HG02623 (cell line): ENCODE results near the gene PPP1R3E.
A peak's percentile ranks its signal among the peaks of the same experiment; 100 is the strongest.

Experiments used
- ATAC-seq: cut with Tn5 transposase; IDR thresholded peaks from one replicate; pipeline ENCODE4 v1.9.1; 2021; ENCODE audit warnings: moderate library complexity; ENCODE audit not compliant: unreplicated experiment

PPP1R3E gene

DNA sequence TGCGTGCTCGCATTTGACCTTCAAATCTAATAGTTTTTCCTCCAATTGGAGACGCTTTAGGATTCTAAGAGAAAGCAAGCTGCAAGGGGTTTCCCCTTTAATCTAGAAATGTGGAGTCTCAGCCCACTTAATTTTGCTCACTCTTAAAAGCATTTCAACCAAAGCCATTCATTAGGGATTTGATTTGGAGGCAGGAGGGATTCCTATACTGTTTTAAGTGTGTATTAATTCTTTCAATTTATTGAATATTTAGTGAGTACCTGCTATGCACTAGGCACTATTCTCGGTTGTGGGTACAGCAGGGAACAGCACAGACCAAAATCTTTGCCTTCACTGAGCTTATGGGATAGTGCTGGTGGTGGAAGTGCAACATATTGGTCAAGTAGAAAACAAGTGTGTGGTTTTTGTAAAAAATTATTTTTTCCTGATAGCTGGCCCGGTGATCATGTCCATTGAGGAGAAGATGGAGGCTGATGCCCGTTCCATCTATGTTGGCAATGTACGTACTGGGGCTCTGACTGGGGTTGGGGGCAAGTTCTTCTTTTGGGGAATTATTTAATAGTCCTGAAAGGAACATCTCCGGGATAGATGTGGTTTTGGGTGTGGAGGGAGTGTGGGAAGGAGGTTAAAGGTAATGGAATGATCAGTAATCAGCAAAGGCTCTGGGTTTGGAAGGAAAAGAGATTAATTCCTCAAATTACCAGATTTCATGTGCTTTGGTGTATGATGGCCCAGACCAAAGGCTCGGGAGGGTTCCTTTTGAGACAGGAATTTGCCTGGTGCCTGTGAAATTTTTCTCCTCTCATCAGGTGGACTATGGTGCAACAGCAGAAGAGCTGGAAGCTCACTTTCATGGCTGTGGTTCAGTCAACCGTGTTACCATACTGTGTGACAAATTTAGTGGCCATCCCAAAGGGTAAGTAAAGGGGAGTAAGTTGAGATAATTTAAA lies 20.2 kb upstream of the PPP1R3E start:
- no peak for ATAC-seq

DNA sequence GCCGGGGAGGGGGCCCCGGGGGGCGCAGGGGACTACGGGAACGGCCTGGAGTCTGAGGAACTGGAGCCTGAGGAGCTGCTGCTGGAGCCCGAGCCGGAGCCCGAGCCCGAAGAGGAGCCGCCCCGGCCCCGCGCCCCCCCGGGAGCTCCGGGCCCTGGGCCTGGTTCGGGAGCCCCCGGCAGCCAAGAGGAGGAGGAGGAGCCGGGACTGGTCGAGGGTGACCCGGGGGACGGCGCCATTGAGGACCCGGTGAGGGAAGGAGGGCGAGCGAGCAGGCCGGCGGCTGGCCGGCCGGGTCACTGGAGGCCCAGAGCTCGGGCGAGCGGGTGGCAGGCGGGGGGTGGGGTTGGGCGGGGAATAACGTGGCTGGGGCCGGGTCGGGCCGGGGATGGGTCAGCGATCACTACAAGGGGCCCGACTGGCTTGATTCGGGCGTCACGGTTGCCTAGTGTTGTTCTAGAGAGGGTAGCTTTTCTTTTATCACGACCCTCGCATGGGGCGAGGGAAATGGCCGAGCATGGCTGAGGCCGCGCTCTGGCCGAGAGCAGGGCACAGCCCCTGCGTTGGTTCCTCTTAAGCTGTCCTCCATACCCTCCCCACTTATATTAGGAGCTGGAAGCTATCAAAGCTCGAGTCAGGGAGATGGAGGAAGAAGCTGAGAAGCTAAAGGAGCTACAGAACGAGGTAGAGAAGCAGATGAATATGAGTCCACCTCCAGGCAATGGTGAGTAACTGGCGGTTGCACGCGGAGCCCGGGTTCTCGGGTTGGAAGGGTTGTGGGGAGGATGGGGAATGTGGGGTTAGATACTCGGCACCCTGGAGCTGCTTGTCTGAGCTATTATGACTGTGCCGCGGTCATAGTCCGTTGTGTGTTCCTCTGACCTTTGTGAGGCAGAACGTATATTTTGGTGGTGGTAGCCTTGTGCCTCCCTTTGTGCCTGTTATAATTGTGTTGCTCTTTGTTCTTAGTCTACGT lies 19.2 kb upstream of the PPP1R3E start:
- ATAC-seq = peak; percentile 7

DNA sequence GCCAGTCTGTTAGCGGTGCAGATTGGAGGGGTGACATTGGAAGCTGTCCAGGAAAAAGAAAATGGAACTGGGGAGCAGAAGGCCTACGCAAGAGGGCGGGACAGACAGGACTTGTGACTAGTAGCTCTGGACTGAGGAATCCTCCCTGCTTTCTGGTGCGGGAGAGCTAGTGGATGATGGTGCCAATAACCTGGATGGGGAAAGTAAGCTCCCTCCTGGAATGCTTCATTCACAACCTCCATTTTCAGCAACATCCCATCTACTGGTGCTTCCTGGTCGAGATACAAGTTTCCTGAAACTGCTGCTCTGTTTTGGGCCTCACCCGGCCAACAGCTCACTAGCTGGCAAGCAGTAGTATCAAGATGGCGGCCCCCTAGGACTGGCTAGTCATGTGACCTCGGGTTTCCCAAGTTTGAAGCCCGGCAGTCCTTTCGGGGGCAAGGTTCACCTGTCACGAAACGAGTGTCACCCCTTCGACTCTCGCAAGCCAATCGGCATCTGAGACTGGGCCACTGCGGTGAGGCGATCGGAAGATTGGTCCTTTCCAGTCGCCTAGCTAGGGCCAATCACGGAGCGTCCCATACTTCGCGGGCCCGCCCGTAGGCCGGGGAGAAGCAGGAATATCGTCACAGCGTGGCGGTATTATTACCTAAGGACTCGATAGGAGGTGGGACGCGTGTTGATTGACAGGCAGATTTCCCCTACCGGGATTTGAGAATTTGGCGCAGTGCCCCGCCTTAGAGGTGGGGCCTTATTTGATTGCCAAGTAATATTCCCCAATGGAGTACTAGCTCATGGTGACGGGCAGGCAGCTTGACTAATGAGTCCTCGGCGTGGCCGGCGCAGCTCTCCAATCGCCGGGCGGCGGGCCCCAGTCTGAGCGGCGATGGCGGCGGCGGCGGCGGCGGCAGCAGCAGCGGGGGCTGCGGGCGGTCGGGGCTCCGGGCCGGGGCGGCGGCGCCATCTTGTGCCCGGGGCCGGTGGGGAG lies 18.2 kb upstream of the PPP1R3E start, which contains the start of gene PABPN1:
PABPN1 (plus strand) TSS at position 874 of the 988 bp plus-strand sequence; CDS start at position 887, 13 bp downstream.
- ATAC-seq = peak; percentile 91

DNA sequence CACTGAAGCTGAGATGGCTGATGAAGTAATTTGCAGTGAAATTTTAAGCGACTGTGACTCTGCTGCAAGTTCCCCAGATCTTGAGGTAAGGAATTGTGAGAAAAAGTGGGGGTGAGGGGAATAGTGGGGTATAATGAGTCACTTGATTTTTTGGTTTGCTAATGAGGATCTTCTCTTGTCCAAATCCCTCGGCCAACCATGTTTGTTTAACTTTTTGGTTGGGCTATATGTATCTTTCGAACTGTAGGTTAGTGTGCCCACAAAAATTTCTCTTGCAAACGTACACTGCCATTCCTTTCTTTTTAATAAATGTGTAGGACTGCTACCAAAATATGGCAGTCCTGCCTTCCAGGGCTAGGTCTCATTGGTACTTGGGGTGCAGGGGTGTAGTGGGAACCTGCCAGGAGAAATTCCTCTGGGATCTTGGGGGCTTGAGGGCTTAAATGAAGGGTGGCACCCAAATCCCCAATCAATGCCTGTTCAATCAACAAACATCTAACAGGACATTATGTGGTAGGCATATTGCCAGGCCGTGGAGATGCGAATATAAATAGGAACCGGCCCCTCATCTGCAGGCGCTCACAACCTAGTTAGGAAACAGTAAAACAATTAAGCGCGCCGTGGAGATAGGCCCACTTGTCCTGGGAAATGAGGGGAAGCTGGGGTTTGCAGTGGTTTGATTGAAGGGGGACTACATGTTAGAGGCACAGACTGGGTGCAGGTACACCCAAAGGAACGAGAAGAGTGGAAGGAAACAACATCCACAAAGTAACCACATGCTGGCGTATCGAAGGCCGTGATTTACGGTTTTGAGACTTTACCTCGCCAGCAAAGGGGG lies 17.3 kb upstream of the PPP1R3E start:
- no peak for ATAC-seq

DNA sequence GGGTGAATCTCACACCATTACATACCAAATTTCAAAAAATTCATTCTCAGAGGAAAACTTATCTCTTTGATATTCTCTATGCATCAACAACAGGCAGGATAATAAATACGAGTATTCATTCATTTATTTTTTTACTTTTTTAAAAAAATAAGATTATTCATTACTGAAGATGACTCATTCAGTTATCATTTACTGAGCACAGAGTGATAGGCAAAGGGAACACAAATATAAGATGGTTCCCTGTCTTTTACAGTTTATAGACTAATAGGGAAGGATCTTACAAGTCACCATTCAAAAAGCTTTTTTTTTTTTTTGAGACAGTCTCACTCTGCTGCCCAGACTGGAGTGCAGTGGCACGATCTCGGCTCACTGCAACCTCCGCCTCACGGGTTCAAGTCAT lies 13.6 kb upstream of the PPP1R3E start:
- ATAC-seq = no peak

DNA sequence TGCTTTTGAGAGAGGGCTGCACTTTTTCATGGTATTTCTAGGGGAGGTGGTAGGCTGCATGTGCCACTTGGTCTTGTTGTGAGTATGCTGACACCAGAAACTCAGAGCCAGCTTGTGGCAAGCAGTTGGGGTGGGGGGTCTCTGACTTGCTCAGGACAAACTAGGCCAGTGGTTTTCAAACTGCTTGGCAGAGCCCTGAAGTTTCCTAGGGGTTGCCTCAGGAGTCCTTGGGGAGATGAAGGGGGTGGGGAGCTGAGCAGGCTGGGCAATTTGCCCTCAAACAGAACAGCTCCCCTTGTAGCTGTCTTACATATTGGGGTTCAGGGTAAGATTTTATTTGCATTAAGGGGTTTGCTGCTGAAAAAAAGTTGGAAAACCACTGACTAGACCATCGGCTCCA lies 7.9 kb upstream of the PPP1R3E start:
- no peak for ATAC-seq

DNA sequence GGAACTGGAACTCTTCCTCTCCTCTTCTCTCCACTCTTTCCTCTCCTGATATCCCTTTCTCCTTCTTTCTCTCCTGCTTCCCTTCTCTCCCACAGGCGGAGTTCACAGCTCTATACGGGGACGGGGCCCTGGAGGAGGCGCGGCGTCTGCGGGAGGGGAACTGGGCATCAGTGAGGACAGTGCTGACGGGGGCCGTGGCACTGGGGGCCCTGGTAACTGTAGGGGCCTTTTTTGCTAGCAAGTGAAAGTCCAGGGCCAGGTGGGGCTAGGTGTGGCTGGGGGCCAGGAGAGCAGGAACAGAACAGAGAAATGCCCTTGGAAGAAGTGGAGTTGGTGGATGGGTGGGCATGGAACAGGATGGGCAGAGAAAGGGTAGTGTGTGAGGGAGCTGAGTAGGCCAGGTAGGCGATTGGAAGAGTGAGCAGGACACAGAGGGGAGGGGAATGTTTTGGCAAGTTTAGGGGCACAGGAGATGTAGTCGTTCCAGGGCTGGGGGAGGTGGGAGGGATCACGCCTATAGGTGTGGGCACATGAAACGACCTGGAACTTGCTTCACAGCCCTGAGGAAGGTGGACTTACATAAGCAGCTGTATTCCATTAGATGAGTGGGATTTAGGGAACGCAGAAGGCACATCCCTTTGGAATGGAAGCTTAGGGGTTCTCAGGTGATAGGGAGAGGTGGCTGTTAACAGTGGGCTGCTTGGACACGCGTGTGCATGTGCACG lies 6.2 kb upstream of the PPP1R3E start:
- no peak for ATAC-seq

DNA sequence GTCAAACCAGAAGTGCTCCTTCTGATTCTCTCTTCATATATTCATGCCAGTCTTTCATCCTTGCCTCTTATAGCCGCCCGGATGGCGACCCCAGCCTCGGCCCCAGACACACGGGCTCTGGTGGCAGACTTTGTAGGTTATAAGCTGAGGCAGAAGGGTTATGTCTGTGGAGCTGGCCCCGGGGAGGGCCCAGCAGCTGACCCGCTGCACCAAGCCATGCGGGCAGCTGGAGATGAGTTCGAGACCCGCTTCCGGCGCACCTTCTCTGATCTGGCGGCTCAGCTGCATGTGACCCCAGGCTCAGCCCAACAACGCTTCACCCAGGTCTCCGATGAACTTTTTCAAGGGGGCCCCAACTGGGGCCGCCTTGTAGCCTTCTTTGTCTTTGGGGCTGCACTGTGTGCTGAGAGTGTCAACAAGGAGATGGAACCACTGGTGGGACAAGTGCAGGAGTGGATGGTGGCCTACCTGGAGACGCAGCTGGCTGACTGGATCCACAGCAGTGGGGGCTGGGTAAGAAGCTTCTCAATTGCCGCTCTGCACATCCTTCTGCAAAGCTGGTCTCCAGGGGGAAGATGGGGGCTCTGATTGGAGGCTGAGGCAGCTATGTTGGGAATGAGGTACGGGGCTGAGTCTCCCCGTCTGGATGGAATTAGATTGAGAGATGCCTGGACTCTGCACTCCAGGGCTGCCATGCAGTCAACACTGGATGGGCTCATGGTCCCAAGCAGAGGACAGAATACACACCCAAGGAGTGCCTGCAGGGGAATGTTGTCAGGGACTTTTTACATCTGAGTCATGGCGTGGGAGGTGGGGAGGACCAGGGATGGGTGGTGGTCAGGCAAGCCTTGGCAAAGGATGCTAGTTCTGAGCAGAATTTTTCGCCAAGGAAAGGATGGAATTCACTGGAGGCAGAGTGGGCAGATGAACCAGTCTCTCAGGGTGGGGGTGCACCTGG lies 5.3 kb upstream of the PPP1R3E start:
- no peak for ATAC-seq

DNA sequence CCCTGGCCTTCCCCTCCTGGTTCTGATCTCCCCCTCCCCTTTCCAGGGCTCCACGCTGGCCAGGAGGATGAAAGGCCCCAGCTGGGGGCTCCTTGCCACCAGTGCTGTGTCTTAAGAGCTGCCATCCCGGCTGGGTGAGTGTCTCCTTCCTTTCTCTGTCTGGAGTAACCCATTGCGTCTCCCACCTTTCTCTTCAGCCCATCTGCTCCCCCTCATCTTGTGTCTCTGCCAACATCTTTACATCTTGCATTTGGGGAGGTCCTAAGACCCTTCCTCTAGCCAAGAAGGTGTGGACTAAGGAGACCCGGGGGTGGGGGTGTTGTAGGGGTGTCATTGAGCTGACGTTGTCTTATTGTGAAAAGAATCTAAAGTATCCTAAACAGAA lies 4.5 kb upstream of the PPP1R3E start:
- ATAC-seq = no peak

DNA sequence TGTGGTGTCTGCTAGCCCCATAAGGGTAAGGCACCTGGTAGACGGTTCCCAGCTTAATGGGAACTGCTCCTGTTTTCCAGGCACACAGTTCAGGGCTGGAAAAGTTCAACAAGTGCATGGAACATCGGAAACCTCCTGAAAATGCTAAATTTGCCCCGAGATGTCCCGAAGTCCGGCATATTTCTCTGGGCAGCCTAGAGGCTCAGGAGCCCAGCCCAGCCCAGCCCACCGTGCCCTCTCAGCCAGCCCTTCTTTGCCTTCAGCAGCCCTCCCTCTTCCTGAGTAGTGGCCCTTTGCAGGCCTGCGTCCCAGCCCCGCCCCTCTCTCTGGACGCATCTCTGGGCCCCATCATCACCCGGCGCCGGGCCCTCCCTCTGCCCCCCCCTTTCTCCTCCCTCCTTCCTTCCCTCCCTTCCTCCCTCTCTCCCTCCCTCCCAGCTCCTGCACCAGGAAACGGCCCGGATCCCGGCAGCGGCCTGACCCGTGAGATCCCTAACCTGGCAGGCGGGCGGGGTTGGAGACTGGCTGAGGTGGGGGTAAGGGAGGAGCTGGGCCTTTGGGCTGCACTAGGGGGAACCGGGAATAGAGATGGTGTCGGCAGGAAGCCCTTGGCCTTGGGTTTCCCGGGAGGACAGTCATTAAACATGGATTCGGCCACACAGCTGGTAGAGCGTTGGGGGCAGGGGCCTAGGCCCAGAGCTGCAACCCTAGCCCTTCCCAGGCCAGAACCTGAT lies 3.9 kb upstream of the PPP1R3E start, which contains the start of gene BCL2L2:
BCL2L2 (plus strand) TSS at position 422 of the 734 bp plus-strand sequence. CDS start 935 bp downstream, outside the sequence.
- no peak for ATAC-seq

DNA sequence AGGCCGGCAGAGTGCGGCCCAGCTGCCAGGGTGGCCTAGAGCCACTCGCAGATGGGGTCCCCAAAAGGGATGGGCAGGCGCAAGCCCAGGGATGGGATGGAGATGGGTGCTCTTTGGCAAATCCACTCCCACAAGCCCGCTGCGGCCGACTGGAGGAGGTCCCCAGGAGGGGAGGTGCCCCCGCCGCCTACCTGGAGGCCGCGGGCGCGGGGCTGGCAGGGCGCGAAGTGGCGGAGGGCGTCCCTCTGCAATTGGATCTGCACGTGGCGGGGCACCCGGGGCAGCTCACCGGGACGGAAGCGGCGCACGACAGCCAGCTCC lies 730 bp downstream of the PPP1R3E start:
- peak; percentile 4 for ATAC-seq

DNA sequence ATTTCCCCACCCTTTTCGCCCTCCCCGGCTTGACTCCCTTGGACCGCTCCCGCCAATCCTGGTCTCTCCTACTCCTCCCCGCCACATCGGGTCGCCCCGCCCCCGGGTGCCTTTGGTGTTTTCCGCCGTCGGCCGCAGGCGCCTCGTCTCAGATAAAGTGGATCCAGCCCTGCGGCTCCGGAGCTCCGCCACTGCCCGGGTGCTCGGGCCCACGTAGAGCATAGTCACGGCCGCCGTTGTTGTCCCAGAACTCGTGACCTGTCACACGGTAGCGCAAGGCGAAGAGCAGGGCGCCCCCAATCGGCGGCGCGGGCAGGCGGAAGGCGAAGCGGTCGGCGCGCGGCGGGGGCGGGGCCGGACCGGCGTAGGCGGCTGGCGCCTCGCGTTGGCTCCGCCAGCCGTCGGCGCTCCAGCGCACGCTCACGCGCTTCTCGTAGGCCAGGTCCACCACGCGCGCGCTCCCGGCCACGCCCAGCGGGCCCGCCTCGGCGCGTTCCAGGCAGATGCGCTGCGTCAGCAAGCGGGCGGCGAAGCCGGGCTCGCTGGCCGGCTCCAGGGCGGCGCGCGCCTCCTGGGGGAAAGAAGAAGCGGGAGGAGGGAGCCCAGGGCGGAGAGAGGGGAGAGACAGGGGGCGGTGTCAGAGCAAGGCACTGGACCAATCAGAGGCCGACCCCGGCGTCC lies 1.2 kb downstream of the PPP1R3E start:
- peak; percentile 78 for ATAC-seq

DNA sequence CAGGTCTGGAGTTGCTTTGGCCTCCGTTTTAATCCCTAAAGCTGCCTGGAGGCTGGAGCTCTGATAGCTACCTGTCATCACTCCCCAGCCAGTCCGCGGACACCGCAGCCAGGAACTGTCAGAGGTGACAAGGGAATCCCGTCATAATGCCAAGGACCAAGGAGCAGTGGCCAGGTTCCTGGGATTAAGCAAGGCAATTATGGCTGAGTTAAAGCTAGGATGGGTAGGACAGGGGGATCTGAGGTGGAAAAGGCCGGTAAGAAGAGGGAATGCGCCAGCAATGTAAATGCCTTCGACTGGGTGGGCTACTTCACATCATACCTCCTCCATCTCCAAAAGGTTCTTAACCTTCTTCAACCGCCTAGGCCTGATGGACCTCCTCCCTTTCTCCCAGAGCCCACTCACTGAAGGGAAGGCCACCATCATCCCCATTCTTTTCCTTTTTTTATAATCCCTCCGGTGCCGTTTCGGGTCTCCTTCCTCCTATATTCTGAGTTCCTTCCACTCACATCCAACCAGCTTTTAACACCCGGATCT lies 1.9 kb downstream of the PPP1R3E start:
- no peak for ATAC-seq

DNA sequence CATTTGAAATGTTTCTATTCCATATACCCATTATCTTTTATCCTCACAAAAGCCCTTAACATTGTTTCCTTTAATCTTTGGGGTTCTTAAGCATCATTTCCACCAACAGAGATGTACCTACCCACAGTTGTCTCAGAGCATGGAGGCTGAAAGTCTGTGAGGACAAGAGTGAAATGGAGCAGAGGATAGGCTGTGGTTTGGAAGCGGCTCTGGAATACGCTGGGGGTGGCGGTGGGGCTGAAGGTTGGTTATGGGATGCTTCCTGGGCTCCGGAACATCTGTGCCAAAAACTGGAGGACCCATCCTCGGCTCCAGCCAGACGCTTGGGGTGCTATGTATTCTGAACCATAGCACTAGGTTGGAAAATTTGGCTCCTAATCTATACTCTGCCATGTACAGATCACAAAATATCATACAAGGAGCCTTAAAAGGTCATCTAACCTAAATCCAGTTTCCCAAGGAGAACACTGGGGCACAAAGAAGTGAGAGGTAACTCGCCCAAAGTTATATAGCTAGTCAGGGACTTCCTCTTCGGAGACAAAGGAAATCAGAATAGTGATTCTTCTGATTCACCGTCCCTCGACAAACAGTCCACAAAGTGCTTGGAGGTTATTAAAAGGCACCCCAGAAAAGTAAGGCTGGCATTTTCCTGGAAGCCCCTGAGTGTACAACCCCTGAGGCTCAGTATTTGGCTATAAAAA lies 2.5 kb downstream of the PPP1R3E start:
- no peak for ATAC-seq

DNA sequence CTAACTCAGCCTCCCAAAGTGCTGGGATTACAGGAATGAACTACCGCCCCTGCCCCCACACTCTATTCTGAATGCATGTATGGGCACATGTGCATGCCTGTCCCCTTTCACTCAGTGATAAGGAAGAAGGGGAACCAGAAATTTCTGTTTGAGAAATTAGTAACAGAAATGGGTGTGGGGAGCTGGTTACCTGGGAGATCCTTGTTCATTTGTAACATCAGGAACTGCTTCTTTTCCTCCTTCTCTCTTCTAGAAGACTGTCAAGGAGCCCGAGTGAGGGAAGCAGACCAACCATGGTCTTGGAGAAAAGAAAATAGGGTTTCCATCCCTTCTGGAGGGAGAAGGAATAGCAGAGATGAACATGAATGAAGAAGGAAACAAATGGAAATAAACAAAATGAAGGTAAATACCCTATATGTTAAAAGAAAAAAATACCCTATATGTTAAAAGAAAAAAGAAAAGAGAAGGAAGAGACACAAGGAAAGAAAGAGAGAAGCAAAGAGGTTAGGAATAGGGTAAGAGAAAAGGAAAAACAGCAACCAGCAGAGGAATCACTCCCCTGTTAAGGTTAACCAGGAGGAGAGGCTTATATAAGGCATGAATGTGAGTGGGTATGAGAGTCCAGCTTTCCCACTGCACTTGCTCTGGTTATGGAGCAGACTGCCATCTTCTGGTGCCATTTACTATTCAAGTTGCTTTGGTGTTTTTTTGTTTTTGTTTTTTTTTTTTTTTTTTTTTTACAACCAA lies 3.3 kb downstream of the PPP1R3E start:
- no peak for ATAC-seq
